HepG2 (cell line): ENCODE results near the gene COX4I2. TPM values are rescaled to one million over a fixed set of nuclear protein-coding genes. Genes with fewer than 3 reads are reported as not detected.

Source experiments
- AGO1 ChIP-seq: fragments of 200-400 bp; formaldehyde crosslinking; IDR thresholded peaks from 2 replicates; pipeline ENCODE4 v1.6.1; 2017; ENCODE audit warnings: mild to moderate bottlenecking, low read depth, low read length, moderate library complexity; ENCODE audit not compliant: poor library complexity, severe bottlenecking
- DPF2 ChIP-seq: sonication (generic); formaldehyde crosslinking; IDR thresholded peaks from 2 replicates; pipeline ENCODE4 v1.4.0; 2020; ENCODE audit warnings: mild to moderate bottlenecking, low read depth, missing genetic modification reagents, borderline replicate concordance
- MED1 ChIP-seq: sonication (generic); formaldehyde crosslinking; IDR thresholded peaks from 2 replicates; pipeline ENCODE4 v1.4.0; 2020; ENCODE audit warnings: missing genetic modification reagents
- RFXANK ChIP-seq: IDR thresholded peaks from 2 replicates; pipeline ENCODE4 v1.6.1; 2016
- ZFP36 ChIP-seq: fragments of 150-350 bp; IDR thresholded peaks from 2 replicates; pipeline ENCODE4 v1.6.1; 2018; ENCODE audit warnings: borderline replicate concordance, low read length, low read depth; ENCODE audit not compliant: partially characterized antibody
- ZKSCAN1 ChIP-seq: fragments of 150-350 bp; IDR thresholded peaks from 2 replicates; pipeline ENCODE4 v1.6.1; 2014; ENCODE audit warnings: low read length
- ZNF382 ChIP-seq: sonication (generic); formaldehyde crosslinking; IDR thresholded peaks from 2 replicates; pipeline ENCODE4 v1.5.0; 2020; ENCODE audit warnings: missing genetic modification reagents, mild to moderate bottlenecking, borderline replicate concordance
- ZNF441 ChIP-seq: sonication (generic); formaldehyde crosslinking; IDR thresholded peaks from 2 replicates; pipeline ENCODE4 v1.7.0; 2021; ENCODE audit warnings: missing genetic modification reagents, borderline replicate concordance
- ZNF563 ChIP-seq: sonication (generic); formaldehyde crosslinking; IDR thresholded peaks from 2 replicates; pipeline ENCODE4 v1.8.0; 2022; ENCODE audit warnings: mild to moderate bottlenecking, moderate library complexity, missing genetic modification reagents
- ZNF644 ChIP-seq: IDR thresholded peaks from 2 replicates; pipeline ENCODE4 v1.6.1; 2016; ENCODE audit warnings: low read depth
- polyA plus RNA-seq, 8 experiments: library from polyadenylated mRNA; depleted of rRNA in 3 of 8; stranded (reverse) in 7 of 8; unstranded in 1 of 8; fragments of >200 nt; fragmentation: Illumina TruSeq in 4 of 8; extraction: Trizol in 4 of 8; gene quantifications; 2 replicates each; pipeline versions ENCODE4 v1.2.1 to v1.2.3, GENCODE V29; 2011 to 2016; ENCODE audit warnings: low read depth in 4 of 8, missing spikeins in 1 of 8, mixed read lengths in 1 of 8; ENCODE audit not compliant: insufficient read depth in 1 of 8
- total RNA-seq, 5 experiments: library from RNA; depleted of rRNA; stranded (reverse); fragments of >200 nt; fragmentation: Illumina TruSeq; extraction: Trizol; gene quantifications; 2 replicates each; pipeline ENCODE4 v1.2.3, GENCODE V29; 2016; ENCODE audit warnings: low read depth in 1 of 5
- TF ChIP-seq, protein P1 (sequence below), 2 experiments: sonication (generic) in 1 of 2; formaldehyde crosslinking in 1 of 2; IDR thresholded peaks; 2 replicates each; pipeline versions ENCODE4 v1.6.1 to v1.9.0; 2014 to 2022; ENCODE audit warnings: antibody characterized with exemption in 1 of 2, borderline replicate concordance in 1 of 2, inconsistent platforms in 1 of 2, low read depth in 1 of 2, missing genetic modification reagents in 1 of 2
- TF ChIP-seq, protein P2 (sequence below): sonication (generic); formaldehyde crosslinking; IDR thresholded peaks from 2 replicates; pipeline ENCODE4 v1.4.0; 2020; ENCODE audit warnings: missing genetic modification reagents
- TF ChIP-seq, protein P3 (sequence below): sonication (generic); formaldehyde crosslinking; IDR thresholded peaks from 2 replicates; pipeline ENCODE4 v1.9.0; 2022; ENCODE audit warnings: low read depth, missing genetic modification reagents
- TF ChIP-seq, protein P4 (sequence below): sonication (generic); formaldehyde crosslinking; IDR thresholded peaks from 2 replicates; pipeline ENCODE4 v1.4.0; 2020; ENCODE audit warnings: mild to moderate bottlenecking, low read depth, missing genetic modification reagents
- TF ChIP-seq, protein P5 (sequence below): sonication (generic); formaldehyde crosslinking; IDR thresholded peaks from 2 replicates; pipeline ENCODE4 v1.9.0; 2021; ENCODE audit warnings: missing genetic modification reagents, borderline replicate concordance

The COX4I2 gene
- total and polyA plus RNA-seq, 2 of the 13 experiments (the other 11 are each of a cell fraction or from before 2014, with no cell fraction given) = 1.1 TPM; not detected in 1

DNA sequence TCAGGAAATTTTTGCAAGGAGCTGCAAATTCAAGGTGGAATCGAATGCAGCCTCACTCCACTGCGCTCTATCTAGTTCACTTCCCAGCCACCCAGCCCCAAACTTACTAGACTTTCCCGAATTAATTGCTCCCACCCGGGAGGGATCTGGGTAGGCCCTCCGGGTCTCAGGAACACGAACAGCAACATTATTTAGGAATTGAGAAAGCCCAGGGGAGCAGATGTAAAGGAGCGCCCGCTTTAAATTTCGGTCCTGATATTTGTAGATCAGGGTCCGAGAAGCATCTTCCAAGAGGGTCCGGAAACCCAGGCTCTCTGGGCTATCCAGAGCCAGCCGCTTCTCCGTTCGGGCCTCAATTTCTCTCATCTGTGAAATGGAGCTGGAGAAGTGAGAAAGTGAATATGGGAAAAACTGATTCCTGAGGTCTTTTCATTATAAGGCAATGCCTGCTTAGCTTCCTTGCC is 33.1 kb upstream of the COX4I2 start (continued):
- TF ChIP-seq, protein P1, sequence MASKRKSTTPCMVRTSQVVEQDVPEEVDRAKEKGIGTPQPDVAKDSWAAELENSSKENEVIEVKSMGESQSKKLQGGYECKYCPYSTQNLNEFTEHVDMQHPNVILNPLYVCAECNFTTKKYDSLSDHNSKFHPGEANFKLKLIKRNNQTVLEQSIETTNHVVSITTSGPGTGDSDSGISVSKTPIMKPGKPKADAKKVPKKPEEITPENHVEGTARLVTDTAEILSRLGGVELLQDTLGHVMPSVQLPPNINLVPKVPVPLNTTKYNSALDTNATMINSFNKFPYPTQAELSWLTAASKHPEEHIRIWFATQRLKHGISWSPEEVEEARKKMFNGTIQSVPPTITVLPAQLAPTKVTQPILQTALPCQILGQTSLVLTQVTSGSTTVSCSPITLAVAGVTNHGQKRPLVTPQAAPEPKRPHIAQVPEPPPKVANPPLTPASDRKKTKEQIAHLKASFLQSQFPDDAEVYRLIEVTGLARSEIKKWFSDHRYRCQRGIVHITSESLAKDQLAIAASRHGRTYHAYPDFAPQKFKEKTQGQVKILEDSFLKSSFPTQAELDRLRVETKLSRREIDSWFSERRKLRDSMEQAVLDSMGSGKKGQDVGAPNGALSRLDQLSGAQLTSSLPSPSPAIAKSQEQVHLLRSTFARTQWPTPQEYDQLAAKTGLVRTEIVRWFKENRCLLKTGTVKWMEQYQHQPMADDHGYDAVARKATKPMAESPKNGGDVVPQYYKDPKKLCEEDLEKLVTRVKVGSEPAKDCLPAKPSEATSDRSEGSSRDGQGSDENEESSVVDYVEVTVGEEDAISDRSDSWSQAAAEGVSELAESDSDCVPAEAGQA (IDR thresholded peaks at IDR 0.05; ENCODE audit: low read depth) = no peak; the same call in 1 of the 2 replicates
- TF ChIP-seq, protein P1 (CRISPR knock-in tag; IDR thresholded peaks at IDR 0.05; ENCODE audit: borderline replicate concordance) = no peak
- no peak for TF ChIP-seq ZNF441
- TF ChIP-seq, protein P2, sequence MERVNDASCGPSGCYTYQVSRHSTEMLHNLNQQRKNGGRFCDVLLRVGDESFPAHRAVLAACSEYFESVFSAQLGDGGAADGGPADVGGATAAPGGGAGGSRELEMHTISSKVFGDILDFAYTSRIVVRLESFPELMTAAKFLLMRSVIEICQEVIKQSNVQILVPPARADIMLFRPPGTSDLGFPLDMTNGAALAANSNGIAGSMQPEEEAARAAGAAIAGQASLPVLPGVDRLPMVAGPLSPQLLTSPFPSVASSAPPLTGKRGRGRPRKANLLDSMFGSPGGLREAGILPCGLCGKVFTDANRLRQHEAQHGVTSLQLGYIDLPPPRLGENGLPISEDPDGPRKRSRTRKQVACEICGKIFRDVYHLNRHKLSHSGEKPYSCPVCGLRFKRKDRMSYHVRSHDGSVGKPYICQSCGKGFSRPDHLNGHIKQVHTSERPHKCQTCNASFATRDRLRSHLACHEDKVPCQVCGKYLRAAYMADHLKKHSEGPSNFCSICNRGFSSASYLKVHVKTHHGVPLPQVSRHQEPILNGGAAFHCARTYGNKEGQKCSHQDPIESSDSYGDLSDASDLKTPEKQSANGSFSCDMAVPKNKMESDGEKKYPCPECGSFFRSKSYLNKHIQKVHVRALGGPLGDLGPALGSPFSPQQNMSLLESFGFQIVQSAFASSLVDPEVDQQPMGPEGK (CRISPR knock-in tag) = no peak
- TF ChIP-seq AGO1 = no peak
- TF ChIP-seq, protein P3, sequence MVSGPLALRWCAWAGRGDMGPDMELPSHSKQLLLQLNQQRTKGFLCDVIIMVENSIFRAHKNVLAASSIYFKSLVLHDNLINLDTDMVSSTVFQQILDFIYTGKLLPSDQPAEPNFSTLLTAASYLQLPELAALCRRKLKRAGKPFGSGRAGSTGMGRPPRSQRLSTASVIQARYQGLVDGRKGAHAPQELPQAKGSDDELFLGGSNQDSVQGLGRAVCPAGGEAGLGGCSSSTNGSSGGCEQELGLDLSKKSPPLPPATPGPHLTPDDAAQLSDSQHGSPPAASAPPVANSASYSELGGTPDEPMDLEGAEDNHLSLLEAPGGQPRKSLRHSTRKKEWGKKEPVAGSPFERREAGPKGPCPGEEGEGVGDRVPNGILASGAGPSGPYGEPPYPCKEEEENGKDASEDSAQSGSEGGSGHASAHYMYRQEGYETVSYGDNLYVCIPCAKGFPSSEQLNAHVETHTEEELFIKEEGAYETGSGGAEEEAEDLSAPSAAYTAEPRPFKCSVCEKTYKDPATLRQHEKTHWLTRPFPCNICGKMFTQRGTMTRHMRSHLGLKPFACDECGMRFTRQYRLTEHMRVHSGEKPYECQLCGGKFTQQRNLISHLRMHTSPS (CRISPR knock-in tag) = no peak
- TF ChIP-seq, protein P4, sequence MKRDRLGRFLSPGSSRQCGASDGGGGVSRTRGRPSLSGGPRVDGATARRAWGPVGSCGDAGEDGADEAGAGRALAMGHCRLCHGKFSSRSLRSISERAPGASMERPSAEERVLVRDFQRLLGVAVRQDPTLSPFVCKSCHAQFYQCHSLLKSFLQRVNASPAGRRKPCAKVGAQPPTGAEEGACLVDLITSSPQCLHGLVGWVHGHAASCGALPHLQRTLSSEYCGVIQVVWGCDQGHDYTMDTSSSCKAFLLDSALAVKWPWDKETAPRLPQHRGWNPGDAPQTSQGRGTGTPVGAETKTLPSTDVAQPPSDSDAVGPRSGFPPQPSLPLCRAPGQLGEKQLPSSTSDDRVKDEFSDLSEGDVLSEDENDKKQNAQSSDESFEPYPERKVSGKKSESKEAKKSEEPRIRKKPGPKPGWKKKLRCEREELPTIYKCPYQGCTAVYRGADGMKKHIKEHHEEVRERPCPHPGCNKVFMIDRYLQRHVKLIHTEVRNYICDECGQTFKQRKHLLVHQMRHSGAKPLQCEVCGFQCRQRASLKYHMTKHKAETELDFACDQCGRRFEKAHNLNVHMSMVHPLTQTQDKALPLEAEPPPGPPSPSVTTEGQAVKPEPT (CRISPR knock-in tag) = no peak
- no peak for TF ChIP-seq ZNF644 (CRISPR knock-in tag)
- no peak for TF ChIP-seq ZNF563 (CRISPR knock-in tag)
- no peak for TF ChIP-seq RFXANK
- TF ChIP-seq, protein P5, sequence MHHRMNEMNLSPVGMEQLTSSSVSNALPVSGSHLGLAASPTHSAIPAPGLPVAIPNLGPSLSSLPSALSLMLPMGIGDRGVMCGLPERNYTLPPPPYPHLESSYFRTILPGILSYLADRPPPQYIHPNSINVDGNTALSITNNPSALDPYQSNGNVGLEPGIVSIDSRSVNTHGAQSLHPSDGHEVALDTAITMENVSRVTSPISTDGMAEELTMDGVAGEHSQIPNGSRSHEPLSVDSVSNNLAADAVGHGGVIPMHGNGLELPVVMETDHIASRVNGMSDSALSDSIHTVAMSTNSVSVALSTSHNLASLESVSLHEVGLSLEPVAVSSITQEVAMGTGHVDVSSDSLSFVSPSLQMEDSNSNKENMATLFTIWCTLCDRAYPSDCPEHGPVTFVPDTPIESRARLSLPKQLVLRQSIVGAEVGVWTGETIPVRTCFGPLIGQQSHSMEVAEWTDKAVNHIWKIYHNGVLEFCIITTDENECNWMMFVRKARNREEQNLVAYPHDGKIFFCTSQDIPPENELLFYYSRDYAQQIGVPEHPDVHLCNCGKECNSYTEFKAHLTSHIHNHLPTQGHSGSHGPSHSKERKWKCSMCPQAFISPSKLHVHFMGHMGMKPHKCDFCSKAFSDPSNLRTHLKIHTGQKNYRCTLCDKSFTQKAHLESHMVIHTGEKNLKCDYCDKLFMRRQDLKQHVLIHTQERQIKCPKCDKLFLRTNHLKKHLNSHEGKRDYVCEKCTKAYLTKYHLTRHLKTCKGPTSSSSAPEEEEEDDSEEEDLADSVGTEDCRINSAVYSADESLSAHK = no peak
- no peak for TF ChIP-seq DPF2 (CRISPR knock-in tag)
- TF ChIP-seq ZKSCAN1 = no peak
- no peak for TF ChIP-seq ZFP36
- TF ChIP-seq MED1 = no peak
- no peak for TF ChIP-seq ZNF382 (CRISPR knock-in tag)
